ENCODE results near the gene CENPU. TPM values are rescaled to one million over a fixed set of nuclear protein-coding genes. Genes with fewer than 3 reads are reported as not detected.

The CENPU gene
- total and polyA plus RNA-seq, 2 of the 8 experiments (the other 6 are each of a cell fraction or from before 2014, with no cell fraction given) = 32.1 to 122 TPM

- ChIA-PET CTCF (ENCODE audit: partially characterized antibody) (interaction anchor here (0.7 to 2.1 kb wide), 4 partner anchors 9 to 352 kb away, joined by 4 to 9 read pairs (median 4); no protein-coding TSS in a partner anchor), POLR2A (ENCODE audit: partially characterized antibody) (interaction anchor here (1.2 kb wide), 1 partner anchor 10 kb away, joined by 3 read pairs; no protein-coding TSS in a partner anchor)
- H4K91ac ChIP-seq (replicated peaks; ENCODE audit: insufficient read length, low read length) = no peak overlapping the region
- H3K18ac ChIP-seq (ENCODE audit: extremely low read depth, low read length) = no peak overlapping the region
- H2AFZ ChIP-seq (ENCODE audit: low read length) = peak overlapping the region; percentile 43; the same call in 1 of the 2 replicates
- H3K9me3 ChIP-seq (ENCODE audit: insufficient read depth in 2 of 2, low read depth in 1 of 2, low read length in 1 of 2) = 0 out of 4 replicates have a peak, but pooled peaks cover 0 to 6% of the 10 kb centered on the region in 2 experiments
- TF ChIP-seq CREB1 (IDR thresholded peaks at IDR 0.05) (no peak), EP300 (IDR thresholded peaks at IDR 0.05; ENCODE audit: borderline replicate concordance in 1 of 2, low read depth in 2 of 2, low read length in 2 of 2) (no peak), MAX (IDR thresholded peaks at IDR 0.05) (no peak), CEBPB (IDR thresholded peaks at IDR 0.05; ENCODE audit: low read depth, low read length) (no peak), ASH2L (IDR thresholded peaks at IDR 0.05; ENCODE audit: low read length) (no peak), YY1 (IDR thresholded peaks at IDR 0.05; ENCODE audit: low read depth, low read length) (no peak)
- H3K9ac ChIP-seq (replicated peaks in 1 of 4; ENCODE audit: extremely low read depth in 1 of 4, low read depth in 3 of 4, low read length in 3 of 4) = no peak overlapping the region
- no peak overlapping the region for H3K23ac ChIP-seq (ENCODE audit: insufficient read length)
- no peak overlapping the region for H3K14ac ChIP-seq (ENCODE audit: insufficient read length)
- peak overlapping the region; percentile 33; the same call in 1 of the 2 replicates for H2BK12ac ChIP-seq (ENCODE audit: low read depth, low read length)
- H2BK5ac ChIP-seq (ENCODE audit: low read depth, low read length) = peak overlapping the region; percentile 32; the same call in 1 of the 2 replicates
- H3K36me3 ChIP-seq (ENCODE audit: control insufficient read depth in 2 of 4, insufficient read depth in 4 of 4, low read length in 3 of 4) = no peaks in the 10 kb centered on the region; a peak in 1 of 8 replicates
- H2BK15ac ChIP-seq (ENCODE audit: low read length) = 0 out of 2 replicates have a peak overlapping the region, but pooled peaks have one; percentile 19
- peak overlapping the region; percentile 35; the same call in 1 of the 2 replicates for H2BK20ac ChIP-seq (ENCODE audit: low read length)
- WGBS, 2 experiments (ENCODE audit: extremely low coverage in 1 of 2, insufficient coverage in 1 of 2, insufficient read length in 1 of 2, insufficient replicate concordance in 2 of 2, low coverage in 1 of 2, low lambda C conversion rate in 2 of 2, missing lambda C conversion rate in 1 of 2) = 82% methylated on average over 16 of the region's 17 CpGs; no CpG with 5 or more reads in 1 of the 2 experiments
- no peak overlapping the region for H3K27ac ChIP-seq (ENCODE audit: low read depth, low read length)
- H2AK5ac ChIP-seq (ENCODE audit: low read depth, low read length) = no peak overlapping the region
- H3K79me2 ChIP-seq (ENCODE audit: control insufficient read depth in 1 of 2, insufficient read depth in 2 of 2, low read length in 2 of 2) = no peaks in the 10 kb centered on the region
- no peaks in the 10 kb centered on the region for H3K27me3 ChIP-seq (replicated peaks in 1 of 4; ENCODE audit: control insufficient read depth in 3 of 4, extremely low read depth in 1 of 4, insufficient read depth in 3 of 4, low read length in 3 of 4)
- H3K4me2 ChIP-seq (ENCODE audit: insufficient read depth in 1 of 2, low read depth in 2 of 2, low read length in 2 of 2) = no peak overlapping the region
- H4K20me1 ChIP-seq (replicated peaks in 1 of 2; ENCODE audit: control insufficient read depth in 1 of 2, insufficient read depth in 2 of 2, low read length in 2 of 2) = no peaks in the 10 kb centered on the region
- H3K23me2 ChIP-seq (ENCODE audit: low read depth, low read length) = 0 out of 2 replicates have a peak, but pooled peaks cover 2% of the 10 kb centered on the region
- H3K4me3 ChIP-seq (ENCODE audit: extremely low read depth in 1 of 4, insufficient read depth in 2 of 4, low read depth in 3 of 4, low read length in 4 of 4) = no peak overlapping the region
- DNase-seq (ENCODE audit: low read depth in 1 of 2, low spot score in 2 of 2) (no peak), FAIRE-seq (no peak)
- peaks cover 0 to 5% (median 1%) of the 10 kb centered on the region in 4 experiments; a peak in 2 of 7 replicates for H3K4me1 ChIP-seq (replicated peaks in 1 of 4; ENCODE audit: control insufficient read depth in 3 of 4, insufficient read depth in 4 of 4, low read length in 3 of 4)
- H3K4ac ChIP-seq (replicated peaks; ENCODE audit: insufficient read length, low read depth, low read length) = no peak overlapping the region
- no peak overlapping the region for H4K8ac ChIP-seq (ENCODE audit: extremely low read depth, insufficient read depth, low read length)
- no peak overlapping the region for H3K56ac ChIP-seq (replicated peaks; ENCODE audit: insufficient read length, low read depth, low read length)
- no peak overlapping the region for H2BK120ac ChIP-seq (replicated peaks; ENCODE audit: low read depth, low read length)
- H3K79me1 ChIP-seq (ENCODE audit: low read depth, low read length) = no peaks in the 10 kb centered on the region
- H4K5ac ChIP-seq (ENCODE audit: insufficient read length, low read depth, low read length) = no peak overlapping the region
These were observed 49.0 kb upstream of the CENPU start for GRCh38 chr4:184782731-184783373.

Measured in H1 (cell line).